ENCODE results near the gene UST.
A peak's percentile ranks its signal among the peaks of the same experiment; 100 is the strongest.

UST gene, protein sequence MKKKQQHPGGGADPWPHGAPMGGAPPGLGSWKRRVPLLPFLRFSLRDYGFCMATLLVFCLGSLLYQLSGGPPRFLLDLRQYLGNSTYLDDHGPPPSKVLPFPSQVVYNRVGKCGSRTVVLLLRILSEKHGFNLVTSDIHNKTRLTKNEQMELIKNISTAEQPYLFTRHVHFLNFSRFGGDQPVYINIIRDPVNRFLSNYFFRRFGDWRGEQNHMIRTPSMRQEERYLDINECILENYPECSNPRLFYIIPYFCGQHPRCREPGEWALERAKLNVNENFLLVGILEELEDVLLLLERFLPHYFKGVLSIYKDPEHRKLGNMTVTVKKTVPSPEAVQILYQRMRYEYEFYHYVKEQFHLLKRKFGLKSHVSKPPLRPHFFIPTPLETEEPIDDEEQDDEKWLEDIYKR
- 14.1 to 16.7 reads per million in 2 donors for total RNA-seq

- DNase-seq: peak; percentile 61
Measured at GRCh38 chr6:148746363-148747144, at the start of gene UST. TSS of gene UST (plus strand) at chr6:148747030. CDS start at chr6:148747431, 401 bp downstream.

GRCh38 chr6:148697895-148698440 is 48.9 kb upstream of the UST start:
- DNase-seq: no peak

DNA sequence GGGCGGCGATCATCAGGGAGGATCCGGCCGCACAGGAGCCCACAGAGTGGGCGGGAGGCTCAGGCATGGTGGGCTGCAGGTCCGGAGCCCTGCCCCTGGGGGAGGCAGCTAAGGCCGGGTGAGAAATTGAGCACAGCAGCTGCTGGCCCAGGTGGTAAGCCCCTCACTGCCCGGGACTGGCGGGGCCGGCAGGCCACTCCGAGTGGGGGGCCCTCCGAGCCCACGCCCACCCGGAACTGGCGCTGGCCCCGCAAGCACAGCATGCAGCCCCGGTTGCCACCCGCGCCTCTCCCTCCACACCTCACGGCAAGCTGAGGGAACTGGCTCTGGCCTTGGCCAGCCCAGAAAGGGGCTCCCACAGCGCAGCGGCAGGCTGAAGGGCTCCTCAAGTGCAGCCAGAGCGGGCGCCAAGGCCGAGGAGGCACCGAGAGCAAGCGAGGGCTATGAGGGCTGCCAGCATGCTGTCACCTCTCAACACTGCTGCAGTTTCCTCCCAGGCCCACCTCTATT is 48.1 kb upstream of the UST start:
- no peak for DNase-seq

DNA sequence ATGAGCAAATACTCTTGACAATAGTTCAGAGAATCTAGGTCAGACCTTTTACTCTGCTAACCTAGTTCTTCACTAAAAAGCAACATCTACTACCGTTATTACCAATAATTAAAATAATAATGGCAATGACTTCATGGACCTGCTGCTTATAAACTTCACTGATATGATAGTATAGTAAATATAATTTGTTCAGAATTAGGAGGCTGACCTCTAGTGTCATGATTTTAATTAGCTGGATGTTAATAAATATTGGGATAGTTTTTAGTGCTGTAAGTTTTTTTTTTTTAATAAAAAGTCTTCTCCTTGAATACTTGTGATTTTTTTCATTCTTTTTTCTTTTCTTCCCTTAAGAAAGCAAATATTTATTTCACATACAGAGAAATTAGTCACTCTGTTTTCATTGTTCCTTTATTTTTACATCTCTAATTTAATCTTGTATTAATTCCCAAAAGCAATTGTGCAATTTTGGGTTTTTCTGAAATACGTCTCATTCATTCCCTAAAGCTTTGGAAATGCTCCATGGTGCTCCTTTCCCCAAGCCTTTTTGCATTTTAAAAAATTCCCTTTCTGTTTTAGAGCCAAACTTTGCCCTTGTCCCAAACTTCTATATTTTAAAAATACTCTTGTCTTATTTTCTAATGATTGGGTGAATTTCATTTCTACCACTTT is 46.6 kb upstream of the UST start:
- DNase-seq: no peak

- DNase-seq: no peak
Measured at GRCh38 chr6:148700741-148701311, 46.0 kb upstream of the UST start.

- DNase-seq: no peak
Measured at GRCh38 chr6:148701375-148701774, 45.5 kb upstream of the UST start.

GRCh38 chr6:148703900-148704299 is 42.9 kb upstream of the UST start:
- DNase-seq: no peak

GRCh38 chr6:148704400-148705246 is 42.2 kb upstream of the UST start:
- no peak for DNase-seq

GRCh38 chr6:148708707-148709106 is 38.1 kb upstream of the UST start:
- DNase-seq: no peak

GRCh38 chr6:148709577-148709976 is 37.3 kb upstream of the UST start:
- no peak for DNase-seq

GRCh38 chr6:148711833-148712654 is 34.8 kb upstream of the UST start:
- no peak for DNase-seq

GRCh38 chr6:148713033-148713738 is 33.6 kb upstream of the UST start:
- no peak for DNase-seq

- no peak for DNase-seq
Measured at GRCh38 chr6:148713921-148714320, 32.9 kb upstream of the UST start.

- no peak for DNase-seq
Measured at GRCh38 chr6:148716811-148717210, 30.0 kb upstream of the UST start.

GRCh38 chr6:148720406-148720805 is 26.4 kb upstream of the UST start:
- DNase-seq: no peak

DNA sequence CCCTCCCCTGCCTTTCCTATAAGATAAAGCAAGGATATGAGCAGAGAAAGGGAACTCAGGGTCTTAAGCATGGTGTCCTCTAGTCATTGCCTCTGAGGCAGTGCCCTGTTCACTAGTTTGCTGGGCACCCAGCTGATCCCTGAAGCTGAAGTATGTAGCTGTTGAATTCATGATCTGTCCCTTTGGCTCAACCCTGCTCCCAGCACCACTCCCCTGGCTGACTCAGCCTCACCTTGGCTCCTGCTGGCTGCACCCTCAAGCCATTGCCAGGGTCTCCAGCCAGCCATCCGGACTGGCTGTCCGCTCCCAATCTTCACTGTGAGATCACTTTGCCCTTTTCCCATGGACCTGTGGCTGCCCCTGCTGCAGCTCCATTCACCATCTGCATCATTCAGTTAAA is 25.9 kb upstream of the UST start:
- DNase-seq: no peak

- DNase-seq: no peak
Measured at GRCh38 chr6:148723484-148723883, 23.3 kb upstream of the UST start.

- no peak for DNase-seq
Measured at GRCh38 chr6:148724428-148724827, 22.4 kb upstream of the UST start.

DNA sequence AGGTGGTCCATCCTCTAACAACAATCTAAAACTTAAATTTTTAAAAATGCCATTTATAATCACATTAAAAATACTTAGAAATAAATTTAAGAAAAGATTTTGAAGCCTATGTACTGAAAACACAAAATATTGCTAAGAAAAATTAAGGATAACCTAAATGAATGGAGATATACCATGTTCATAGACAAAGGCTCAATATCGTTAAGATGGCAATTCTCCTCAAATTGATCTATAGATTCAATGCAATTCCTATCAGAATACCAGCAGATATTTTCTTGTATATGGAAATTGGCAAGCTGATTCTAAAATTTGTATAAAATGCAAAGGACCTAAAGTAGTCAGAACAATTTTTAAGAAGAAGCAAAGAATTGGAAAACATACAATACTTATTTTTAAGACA is 19.7 kb upstream of the UST start:
- no peak for DNase-seq

DNA sequence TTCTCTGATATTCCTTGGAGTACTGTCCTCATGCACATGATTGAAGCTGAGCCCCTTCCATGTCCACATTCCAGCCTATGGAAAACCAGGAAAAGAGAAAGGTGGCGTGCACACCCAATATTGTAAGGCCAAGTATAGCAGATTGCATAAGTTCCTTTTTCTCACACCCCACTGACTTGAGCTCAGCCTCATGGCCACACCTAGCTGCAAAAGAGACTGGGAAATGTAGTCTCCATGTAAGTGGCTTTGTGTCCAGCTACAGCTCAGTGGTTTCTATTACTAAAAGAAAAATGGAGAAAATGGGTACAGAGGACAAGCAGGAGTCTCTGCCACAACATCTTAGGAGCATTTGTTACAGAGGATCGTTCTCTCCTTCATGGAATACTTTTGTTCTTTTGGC is 10.8 kb upstream of the UST start:
- no peak for DNase-seq
